Measurements from ENCODE around the gene HSF5. TPM values are rescaled to one million over a fixed set of nuclear protein-coding genes. Genes with fewer than 3 reads are reported as not detected.
"Not testable (repeated sequence)": the region's sequence is repeated elsewhere in the genome, so short reads cannot be mapped to it uniquely, and the experiment has no call there.

The HSF5 gene
- total and polyA plus RNA-seq, 2 donors (not counting 3 experiments of a cell fraction or from before 2014, with no cell fraction given), result 0.03 TPM; not detected in 1

- no TSS peak for BruUV-seq (replicated peaks)
- H3K27ac ChIP-seq (ENCODE audit: insufficient read depth, low read depth, low read length), result no peak overlapping the region
- no peak for DNase-seq (ENCODE audit: low read depth, low spot score)
- no peak for FAIRE-seq
- no peaks in the 10 kb centered on the region for H3K4me1 ChIP-seq (ENCODE audit: control insufficient read depth, extremely low read depth, insufficient read depth, low read length)
- H3K27me3 ChIP-seq (ENCODE audit: control insufficient read depth in 2 of 2, insufficient read depth in 2 of 2, low read length in 2 of 2), result no peaks in the 10 kb centered on the region
- H3K9me3 ChIP-seq (replicated peaks; ENCODE audit: control insufficient read depth, insufficient read depth, low read length), result no peaks in the 10 kb centered on the region
- no peaks in the 10 kb centered on the region for H3K79me2 ChIP-seq (ENCODE audit: control insufficient read depth, insufficient read depth, low read length)
- H3K4me2 ChIP-seq (ENCODE audit: insufficient read depth, low read length), result no peak overlapping the region
- H3K9me1 ChIP-seq (replicated peaks; ENCODE audit: control insufficient read depth, extremely low read depth, insufficient read depth, low read length), result no peaks in the 10 kb centered on the region
- ChIA-PET POLR2A (no interaction called here), CTCF (no interaction called here)
- H3K9ac ChIP-seq (replicated peaks; ENCODE audit: extremely low read depth, insufficient read depth, low read length), result no peak overlapping the region
- dilution Hi-C loops (cut with MboI; ENCODE audit: extremely low pct_ligation_motif_present, low sequenced_read_pairs) (no loop called here), intact Hi-C loops (cut with micrococcal nuclease) (no loop called here)
- no peak overlapping the region for H3K4me3 ChIP-seq (replicated peaks in 1 of 3; ENCODE audit: insufficient read depth in 1 of 3, low read depth in 1 of 3, low read length in 3 of 3)
- H4K20me1 ChIP-seq (replicated peaks; ENCODE audit: control insufficient read depth, extremely low read depth, insufficient read depth, low read length), result no peaks in the 10 kb centered on the region
- no peak overlapping the region for H2AFZ ChIP-seq (ENCODE audit: low read depth, low read length)
- peaks cover 10 to 49% of the 10 kb centered on the region in 2 experiments for H3K36me3 ChIP-seq (ENCODE audit: control insufficient read depth in 2 of 2, extremely low read depth in 1 of 2, insufficient read depth in 2 of 2, low read length in 2 of 2)
- TF ChIP-seq CTCF (IDR thresholded peaks at IDR 0.05; ENCODE audit: extremely low read depth in 1 of 2, insufficient read depth in 1 of 2, low read depth in 1 of 2, low read length in 2 of 2) (no peak), POLR2AphosphoS5 (IDR thresholded peaks at IDR 0.05; ENCODE audit: insufficient read depth, low read depth, low read length) (no peak), GATA2 (IDR thresholded peaks at IDR 0.05; ENCODE audit: insufficient read depth, insufficient read length, low read depth, low read length) (no peak), EZH2 (IDR thresholded peaks at IDR 0.05; ENCODE audit: borderline replicate concordance, low read depth, low read length, severe bottlenecking) (no peak), MYC (IDR thresholded peaks at IDR 0.05; ENCODE audit: low read depth, low read length) (no peak), POLR2A (IDR thresholded peaks at IDR 0.05; ENCODE audit: low read depth, low read length) (no peak)
Measured at GRCh38 chr17:58504826-58505351, 16.7 kb upstream of the HSF5 start.

GRCh38 chr17:58503866-58504265 lies 15.7 kb upstream of the HSF5 start:
- POLR2A ChIA-PET, result interaction anchor here (0.6 kb wide), 1 partner anchor 1636 kb away, joined by 4 read pairs; no protein-coding TSS in a partner anchor
- Histone ChIP-seq H3K79me2 (ENCODE audit: control insufficient read depth, insufficient read depth, low read length) (no peaks in the 10 kb centered on the region), H3K9me3 (replicated peaks; ENCODE audit: control insufficient read depth, insufficient read depth, low read length) (no peaks in the 10 kb centered on the region), H3K27ac (ENCODE audit: insufficient read depth, low read depth, low read length) (no peak overlapping the region), H3K36me3 (ENCODE audit: control insufficient read depth in 2 of 2, extremely low read depth in 1 of 2, insufficient read depth in 2 of 2, low read length in 2 of 2) (peaks cover 10 to 43% of the 10 kb centered on the region in 2 experiments), H4K20me1 (replicated peaks; ENCODE audit: control insufficient read depth, extremely low read depth, insufficient read depth, low read length) (no peaks in the 10 kb centered on the region), H2AFZ (ENCODE audit: low read depth, low read length) (no peak overlapping the region), H3K4me1 (ENCODE audit: control insufficient read depth, extremely low read depth, insufficient read depth, low read length) (no peaks in the 10 kb centered on the region), H3K4me2 (ENCODE audit: insufficient read depth, low read length) (no peak overlapping the region), H3K27me3 (ENCODE audit: control insufficient read depth in 2 of 2, insufficient read depth in 2 of 2, low read length in 2 of 2) (no peaks in the 10 kb centered on the region), H3K9me1 (replicated peaks; ENCODE audit: control insufficient read depth, extremely low read depth, insufficient read depth, low read length) (no peaks in the 10 kb centered on the region), H3K4me3 (replicated peaks in 1 of 3; ENCODE audit: insufficient read depth in 1 of 3, low read depth in 1 of 3, low read length in 3 of 3) (no peak overlapping the region), H3K9ac (replicated peaks; ENCODE audit: extremely low read depth, insufficient read depth, low read length) (no peak overlapping the region)
- TF ChIP-seq MYC (IDR thresholded peaks at IDR 0.05; ENCODE audit: low read depth, low read length) (no peak), POLR2A (IDR thresholded peaks at IDR 0.05; ENCODE audit: low read depth, low read length) (no peak), MAX (IDR thresholded peaks at IDR 0.05; ENCODE audit: insufficient read depth, insufficient read length) (no peak), JUN (IDR thresholded peaks at IDR 0.05; ENCODE audit: borderline replicate concordance, insufficient read depth, insufficient read length, low read depth) (no peak)
- FAIRE-seq (no peak), DNase-seq (ENCODE audit: low read depth, low spot score) (no peak)
- CTCF ChIA-PET, result no interaction called here
- dilution Hi-C loops (cut with MboI; ENCODE audit: extremely low pct_ligation_motif_present, low sequenced_read_pairs) (no loop called here), intact Hi-C loops (cut with micrococcal nuclease) (no loop called here)
- no TSS peak for BruUV-seq (replicated peaks)

DNA sequence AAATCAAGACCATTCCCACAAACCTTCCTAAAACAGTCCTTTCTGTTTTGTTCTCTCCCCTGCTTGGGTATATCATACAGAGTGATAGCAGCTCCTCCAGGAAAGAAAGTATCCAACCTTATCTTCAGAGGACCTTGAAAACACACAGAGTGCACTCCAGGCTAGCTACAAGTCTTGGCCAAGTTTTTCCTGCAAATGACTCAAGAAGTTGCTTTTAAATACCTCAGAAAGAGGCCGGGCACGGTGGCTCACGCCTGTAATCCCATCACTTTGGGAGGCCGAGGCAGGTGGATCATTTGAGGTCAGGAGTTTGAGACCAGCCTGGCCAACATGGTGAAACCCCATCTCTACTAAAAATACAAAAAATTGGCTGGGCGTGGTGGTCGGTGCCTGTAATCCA lies 14.9 kb upstream of the HSF5 start:
- H4K20me1 ChIP-seq (replicated peaks; ENCODE audit: control insufficient read depth, extremely low read depth, insufficient read depth, low read length); FAIRE-seq; H3K79me2 ChIP-seq (ENCODE audit: control insufficient read depth, insufficient read depth, low read length); H3K9me3 ChIP-seq (replicated peaks; ENCODE audit: control insufficient read depth, insufficient read depth, low read length); H2AFZ ChIP-seq (ENCODE audit: low read depth, low read length); H3K4me1 ChIP-seq (ENCODE audit: control insufficient read depth, extremely low read depth, insufficient read depth, low read length); CTCF ChIA-PET; POLR2A ChIA-PET; H3K4me3 ChIP-seq (replicated peaks in 1 of 3; ENCODE audit: insufficient read depth in 1 of 3, low read depth in 1 of 3, low read length in 3 of 3); DNase-seq (ENCODE audit: low read depth, low spot score); dilution Hi-C loops (cut with MboI; ENCODE audit: extremely low pct_ligation_motif_present, low sequenced_read_pairs); H3K27me3 ChIP-seq (ENCODE audit: control insufficient read depth in 2 of 2, insufficient read depth in 2 of 2, low read length in 2 of 2); BruUV-seq (replicated peaks); H3K27ac ChIP-seq (ENCODE audit: insufficient read depth, low read depth, low read length); H3K9me1 ChIP-seq (replicated peaks; ENCODE audit: control insufficient read depth, extremely low read depth, insufficient read depth, low read length); H3K4me2 ChIP-seq (ENCODE audit: insufficient read depth, low read length); intact Hi-C loops (cut with micrococcal nuclease); H3K9ac ChIP-seq (replicated peaks; ENCODE audit: extremely low read depth, insufficient read depth, low read length): not testable (repeated sequence)
- H3K36me3 ChIP-seq (ENCODE audit: control insufficient read depth in 2 of 2, extremely low read depth in 1 of 2, insufficient read depth in 2 of 2, low read length in 2 of 2), result peaks cover 10 to 36% of the 10 kb centered on the region in 2 experiments
